ENCODE results near the gene DUSP5. TPM values are rescaled to one million over a fixed set of nuclear protein-coding genes. Genes with fewer than 3 reads are reported as not detected.
A peak's percentile ranks its signal among the peaks of the same experiment; 100 is the strongest.
"Not testable (repeated sequence)": the region's sequence is repeated elsewhere in the genome, so short reads cannot be mapped to it uniquely, and the experiment has no call there.

Gene DUSP5
- total and polyA plus RNA-seq, 4 donors = 2.0 to 8.9 (median 8.0) TPM

DNA sequence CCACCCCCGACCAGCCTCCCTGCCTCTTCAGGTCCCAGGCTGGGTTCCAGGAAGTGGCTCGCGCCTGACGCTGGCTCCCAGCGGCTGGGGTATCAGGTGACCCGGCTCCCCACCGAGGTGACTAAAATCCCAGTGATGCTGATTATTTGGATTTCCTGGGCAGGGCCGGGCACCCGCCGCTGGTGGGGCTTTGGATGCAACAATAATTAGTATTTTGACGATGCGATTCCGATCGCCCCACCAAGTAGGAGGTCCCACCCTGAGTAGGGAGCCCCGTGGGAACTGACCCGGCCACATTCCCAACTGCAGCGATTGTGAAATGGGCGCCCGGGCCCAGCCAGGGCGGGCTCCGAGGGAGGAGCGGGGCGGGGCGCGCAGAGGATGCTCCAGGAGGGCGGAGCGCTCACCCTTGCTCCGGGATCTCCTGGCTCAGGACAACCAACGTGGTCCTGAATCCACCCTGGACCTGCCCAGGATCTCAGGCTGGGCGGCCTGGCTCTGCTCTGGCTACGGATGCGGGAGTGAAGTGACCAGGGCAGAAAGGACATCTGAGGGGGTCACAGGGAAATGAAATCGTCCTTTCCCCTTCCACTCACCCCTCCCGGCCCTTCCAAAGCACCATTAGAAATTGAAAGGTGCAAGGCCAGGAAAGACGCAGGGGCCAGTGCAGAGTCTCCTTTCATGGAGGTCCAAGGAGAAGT, 32.6 kb downstream of the DUSP5 start:
- TF ChIP-seq, protein P1, sequence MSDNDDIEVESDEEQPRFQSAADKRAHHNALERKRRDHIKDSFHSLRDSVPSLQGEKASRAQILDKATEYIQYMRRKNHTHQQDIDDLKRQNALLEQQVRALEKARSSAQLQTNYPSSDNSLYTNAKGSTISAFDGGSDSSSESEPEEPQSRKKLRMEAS (IDR thresholded peaks at IDR 0.05) = no peak
- TF ChIP-seq RAD21 (IDR thresholded peaks at IDR 0.05) = peak in 1 of 2 donors; percentile 26
- DNase-seq (ENCODE audit: low spot score) = no peak
- 14% methylated on average over 35 of the region's 35 CpGs for WGBS
- H3K4me1 ChIP-seq (ENCODE audit: control insufficient read depth in 4 of 4, insufficient read depth in 4 of 4, low read length in 3 of 4) = peaks cover 0 to 3% (median 0%) of the 10 kb centered on the region in 4 donors
- H3K27me3 ChIP-seq (ENCODE audit: control insufficient read depth in 4 of 4, insufficient read depth in 4 of 4, low read length in 3 of 4) = no peaks in the 10 kb centered on the region
- H3K27ac ChIP-seq (ENCODE audit: low read depth in 1 of 2, low read length in 2 of 2) = no peak overlapping the region
- no peaks in the 10 kb centered on the region for H3K9me3 ChIP-seq (ENCODE audit: control insufficient read depth in 4 of 4, low read length in 3 of 4)
- no peak overlapping the region for H3K4me3 ChIP-seq (ENCODE audit: low read depth in 1 of 3, low read length in 3 of 3)
- H3K36me3 ChIP-seq (ENCODE audit: control insufficient read depth in 4 of 4, insufficient read depth in 3 of 4, low read depth in 1 of 4, low read length in 3 of 4) = no peaks in the 10 kb centered on the region
- no peak overlapping the region for H3K9ac ChIP-seq (ENCODE audit: low read depth in 1 of 2, low read length in 2 of 2)

DNA sequence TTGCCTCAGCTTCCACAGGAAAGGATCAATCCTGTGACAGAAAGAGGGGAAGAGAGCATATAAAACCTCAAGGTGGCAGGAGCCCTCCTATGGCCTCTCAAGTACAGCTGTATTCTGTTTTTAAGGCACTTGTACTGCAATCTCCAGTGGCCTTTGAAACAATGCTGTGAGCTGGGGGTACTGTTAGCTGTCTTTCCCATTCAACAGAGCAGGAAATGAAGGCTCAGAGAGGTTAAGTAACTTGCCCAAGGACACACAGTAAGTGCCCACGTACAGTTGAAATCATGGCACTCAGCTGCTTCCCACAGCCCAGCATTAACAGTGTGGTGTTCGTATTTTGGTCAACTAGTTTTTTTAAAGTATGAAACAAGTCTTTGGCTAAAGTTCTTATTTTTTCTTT, 34.0 kb downstream of the DUSP5 start:
- Histone ChIP-seq H3K27me3 (ENCODE audit: control insufficient read depth in 4 of 4, insufficient read depth in 4 of 4, low read length in 3 of 4) (no peaks in the 10 kb centered on the region), H3K9ac (ENCODE audit: low read depth in 1 of 2, low read length in 2 of 2) (no peak overlapping the region), H3K27ac (ENCODE audit: low read depth in 1 of 2, low read length in 2 of 2) (no peak overlapping the region), H3K9me3 (ENCODE audit: control insufficient read depth in 4 of 4, low read length in 3 of 4) (no peaks in the 10 kb centered on the region), H3K4me3 (ENCODE audit: low read depth in 1 of 3, low read length in 3 of 3) (no peak overlapping the region), H3K36me3 (ENCODE audit: control insufficient read depth in 4 of 4, insufficient read depth in 3 of 4, low read depth in 1 of 4, low read length in 3 of 4) (no peaks in the 10 kb centered on the region), H3K4me1 (ENCODE audit: control insufficient read depth in 4 of 4, insufficient read depth in 4 of 4, low read length in 3 of 4) (peaks cover 0 to 2% (median 0%) of the 10 kb centered on the region in 4 donors)
- 88% methylated on average over 2 of the region's 2 CpGs for WGBS
- DNase-seq (ENCODE audit: low spot score) = no peak
- no peak for TF ChIP-seq GABPA (IDR thresholded peaks at IDR 0.05 in 1 of 2, conservative IDR thresholded peaks at IDR 0.05 in 1 of 2)
- TF ChIP-seq, protein P2, sequence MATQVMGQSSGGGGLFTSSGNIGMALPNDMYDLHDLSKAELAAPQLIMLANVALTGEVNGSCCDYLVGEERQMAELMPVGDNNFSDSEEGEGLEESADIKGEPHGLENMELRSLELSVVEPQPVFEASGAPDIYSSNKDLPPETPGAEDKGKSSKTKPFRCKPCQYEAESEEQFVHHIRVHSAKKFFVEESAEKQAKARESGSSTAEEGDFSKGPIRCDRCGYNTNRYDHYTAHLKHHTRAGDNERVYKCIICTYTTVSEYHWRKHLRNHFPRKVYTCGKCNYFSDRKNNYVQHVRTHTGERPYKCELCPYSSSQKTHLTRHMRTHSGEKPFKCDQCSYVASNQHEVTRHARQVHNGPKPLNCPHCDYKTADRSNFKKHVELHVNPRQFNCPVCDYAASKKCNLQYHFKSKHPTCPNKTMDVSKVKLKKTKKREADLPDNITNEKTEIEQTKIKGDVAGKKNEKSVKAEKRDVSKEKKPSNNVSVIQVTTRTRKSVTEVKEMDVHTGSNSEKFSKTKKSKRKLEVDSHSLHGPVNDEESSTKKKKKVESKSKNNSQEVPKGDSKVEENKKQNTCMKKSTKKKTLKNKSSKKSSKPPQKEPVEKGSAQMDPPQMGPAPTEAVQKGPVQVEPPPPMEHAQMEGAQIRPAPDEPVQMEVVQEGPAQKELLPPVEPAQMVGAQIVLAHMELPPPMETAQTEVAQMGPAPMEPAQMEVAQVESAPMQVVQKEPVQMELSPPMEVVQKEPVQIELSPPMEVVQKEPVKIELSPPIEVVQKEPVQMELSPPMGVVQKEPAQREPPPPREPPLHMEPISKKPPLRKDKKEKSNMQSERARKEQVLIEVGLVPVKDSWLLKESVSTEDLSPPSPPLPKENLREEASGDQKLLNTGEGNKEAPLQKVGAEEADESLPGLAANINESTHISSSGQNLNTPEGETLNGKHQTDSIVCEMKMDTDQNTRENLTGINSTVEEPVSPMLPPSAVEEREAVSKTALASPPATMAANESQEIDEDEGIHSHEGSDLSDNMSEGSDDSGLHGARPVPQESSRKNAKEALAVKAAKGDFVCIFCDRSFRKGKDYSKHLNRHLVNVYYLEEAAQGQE (IDR thresholded peaks at IDR 0.05) = no peak
- no peak for TF ChIP-seq FOXA1 (IDR thresholded peaks at IDR 0.05)
- TF ChIP-seq JUND (IDR thresholded peaks at IDR 0.05) = no peak
- TF ChIP-seq, protein P3, sequence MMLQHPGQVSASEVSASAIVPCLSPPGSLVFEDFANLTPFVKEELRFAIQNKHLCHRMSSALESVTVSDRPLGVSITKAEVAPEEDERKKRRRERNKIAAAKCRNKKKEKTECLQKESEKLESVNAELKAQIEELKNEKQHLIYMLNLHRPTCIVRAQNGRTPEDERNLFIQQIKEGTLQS (IDR thresholded peaks at IDR 0.05) = no peak
- no peak for TF ChIP-seq TAF1 (conservative IDR thresholded peaks at IDR 0.05)

DNA sequence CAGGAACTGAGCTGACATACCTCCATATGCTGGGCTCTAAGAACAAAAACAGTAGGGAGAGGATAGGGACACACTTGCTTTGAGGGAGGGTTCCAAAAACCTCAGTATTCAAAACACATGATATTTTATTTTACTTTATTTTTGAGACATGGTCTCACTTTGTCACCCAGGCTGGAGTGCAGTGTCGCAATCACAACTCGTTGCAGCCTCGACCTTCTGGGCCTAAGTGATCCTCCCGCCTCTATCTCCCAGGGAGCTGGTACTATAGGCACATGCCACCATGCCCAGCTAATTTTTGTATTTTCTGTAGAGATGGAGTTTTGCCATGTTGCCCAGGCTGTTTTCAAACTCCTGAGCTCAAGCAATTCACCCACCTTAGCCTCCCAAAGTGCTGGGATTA, 34.9 kb downstream of the DUSP5 start:
- not testable (repeated sequence) for H3K9ac ChIP-seq (ENCODE audit: low read depth in 1 of 2, low read length in 2 of 2); H3K9me3 ChIP-seq (ENCODE audit: control insufficient read depth in 4 of 4, low read length in 3 of 4); H3K4me1 ChIP-seq (ENCODE audit: control insufficient read depth in 4 of 4, insufficient read depth in 4 of 4, low read length in 3 of 4); H3K4me3 ChIP-seq (ENCODE audit: low read depth in 1 of 3, low read length in 3 of 3); H3K27ac ChIP-seq (ENCODE audit: low read depth in 1 of 2, low read length in 2 of 2); DNase-seq (ENCODE audit: low spot score); H3K27me3 ChIP-seq (ENCODE audit: control insufficient read depth in 4 of 4, insufficient read depth in 4 of 4, low read length in 3 of 4); H3K36me3 ChIP-seq (ENCODE audit: control insufficient read depth in 4 of 4, insufficient read depth in 3 of 4, low read depth in 1 of 4, low read length in 3 of 4)
- 70% methylated on average over 4 of the region's 4 CpGs for WGBS

DNA sequence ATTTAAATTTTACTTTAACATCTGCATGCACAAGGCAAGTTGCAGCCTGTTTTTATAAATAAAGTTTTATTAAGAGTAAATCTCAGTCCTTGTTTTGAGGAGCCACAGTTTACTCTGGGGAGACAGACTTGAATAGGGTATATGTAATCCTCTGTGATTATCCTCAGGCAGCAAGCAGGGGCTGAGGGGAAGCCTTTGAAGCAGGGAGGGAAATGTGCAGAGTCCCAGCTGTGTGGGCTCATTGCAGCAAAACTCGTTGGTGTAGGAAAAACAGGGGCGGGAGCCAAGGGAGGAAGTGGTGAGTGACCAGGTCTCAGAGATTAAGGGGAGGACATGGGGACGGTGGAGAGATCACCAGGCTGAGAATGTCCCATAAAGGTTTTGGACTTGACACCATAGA, 35.4 kb downstream of the DUSP5 start:
- no peaks in the 10 kb centered on the region for H3K27me3 ChIP-seq (ENCODE audit: control insufficient read depth in 4 of 4, insufficient read depth in 4 of 4, low read length in 3 of 4)

More for the DNA sequence above, 35.4 kb downstream of the DUSP5 start:
- no peak overlapping the region for H3K4me3 ChIP-seq (ENCODE audit: low read depth in 1 of 3, low read length in 3 of 3)
- peaks cover 0 to 2% (median 0%) of the 10 kb centered on the region in 4 donors for H3K4me1 ChIP-seq (ENCODE audit: control insufficient read depth in 4 of 4, insufficient read depth in 4 of 4, low read length in 3 of 4)
- no peaks in the 10 kb centered on the region for H3K9me3 ChIP-seq (ENCODE audit: control insufficient read depth in 4 of 4, low read length in 3 of 4)
- H3K9ac ChIP-seq (ENCODE audit: low read depth in 1 of 2, low read length in 2 of 2) = no peak overlapping the region
- no peak overlapping the region for H3K27ac ChIP-seq (ENCODE audit: low read depth in 1 of 2, low read length in 2 of 2)
- 59% methylated on average over 3 of the region's 3 CpGs for WGBS
- DNase-seq (ENCODE audit: low spot score) = no peak
- no peaks in the 10 kb centered on the region for H3K36me3 ChIP-seq (ENCODE audit: control insufficient read depth in 4 of 4, insufficient read depth in 3 of 4, low read depth in 1 of 4, low read length in 3 of 4)
- TF ChIP-seq FOXA1 (IDR thresholded peaks at IDR 0.05) = no peak
- TF ChIP-seq, protein P3 (IDR thresholded peaks at IDR 0.05) = no peak
- TF ChIP-seq, protein P4, sequence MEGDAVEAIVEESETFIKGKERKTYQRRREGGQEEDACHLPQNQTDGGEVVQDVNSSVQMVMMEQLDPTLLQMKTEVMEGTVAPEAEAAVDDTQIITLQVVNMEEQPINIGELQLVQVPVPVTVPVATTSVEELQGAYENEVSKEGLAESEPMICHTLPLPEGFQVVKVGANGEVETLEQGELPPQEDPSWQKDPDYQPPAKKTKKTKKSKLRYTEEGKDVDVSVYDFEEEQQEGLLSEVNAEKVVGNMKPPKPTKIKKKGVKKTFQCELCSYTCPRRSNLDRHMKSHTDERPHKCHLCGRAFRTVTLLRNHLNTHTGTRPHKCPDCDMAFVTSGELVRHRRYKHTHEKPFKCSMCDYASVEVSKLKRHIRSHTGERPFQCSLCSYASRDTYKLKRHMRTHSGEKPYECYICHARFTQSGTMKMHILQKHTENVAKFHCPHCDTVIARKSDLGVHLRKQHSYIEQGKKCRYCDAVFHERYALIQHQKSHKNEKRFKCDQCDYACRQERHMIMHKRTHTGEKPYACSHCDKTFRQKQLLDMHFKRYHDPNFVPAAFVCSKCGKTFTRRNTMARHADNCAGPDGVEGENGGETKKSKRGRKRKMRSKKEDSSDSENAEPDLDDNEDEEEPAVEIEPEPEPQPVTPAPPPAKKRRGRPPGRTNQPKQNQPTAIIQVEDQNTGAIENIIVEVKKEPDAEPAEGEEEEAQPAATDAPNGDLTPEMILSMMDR (IDR thresholded peaks at IDR 0.05; ENCODE audit: low read depth, low read length, missing input control) = no peak
- TF ChIP-seq, protein P1 (IDR thresholded peaks at IDR 0.05) = no peak
- TF ChIP-seq, protein P2 (IDR thresholded peaks at IDR 0.05) = no peak
- no peak for TF ChIP-seq NR2F2 (IDR thresholded peaks at IDR 0.05)

Data from liver (tissue), 9 donors.